ENCODE results near the gene OR56A1.
"Not testable (repeated sequence)": the region's sequence is repeated elsewhere in the genome, so short reads cannot be mapped to it uniquely, and the experiment has no call there.

Gene OR56A1

GRCh38 chr11:6030708-6031405 is at the start of gene OR56A1:
TSS of gene OR56A1 (minus strand) at chr11:6030758. CDS start at chr11:6027692, 3,066 bp downstream.
- no peak for DNase-seq

- no peak for DNase-seq
These were observed 48.9 kb upstream of the OR56A1 start for GRCh38 chr11:6079463-6079862.

GRCh38 chr11:6077723-6078122 is 47.2 kb upstream of the OR56A1 start:
- no peak for DNase-seq

- DNase-seq = not testable (repeated sequence)
These were observed 45.9 kb upstream of the OR56A1 start for GRCh38 chr11:6076443-6076842.

- no peak for DNase-seq
These were observed 36.9 kb upstream of the OR56A1 start for GRCh38 chr11:6067502-6067901.

GRCh38 chr11:6062691-6063358 is 32.3 kb upstream of the OR56A1 start:
- no peak for DNase-seq

- DNase-seq = no peak
These were observed 30.9 kb upstream of the OR56A1 start for GRCh38 chr11:6061475-6061874.

GRCh38 chr11:6057452-6057851 is 26.9 kb upstream of the OR56A1 start:
- no peak for DNase-seq

GRCh38 chr11:6055569-6055968 is 25.0 kb upstream of the OR56A1 start:
- no peak for DNase-seq

- no peak for DNase-seq
These were observed 21.8 kb upstream of the OR56A1 start for GRCh38 chr11:6052374-6052773.

- DNase-seq = no peak
These were observed 10.3 kb upstream of the OR56A1 start for GRCh38 chr11:6040874-6041273.

- DNase-seq = no peak
These were observed 3.1 kb downstream of the OR56A1 start for GRCh38 chr11:6027501-6027900.

GRCh38 chr11:6025056-6025455 is 5.5 kb downstream of the OR56A1 start:
- no peak for DNase-seq

- peak in 1 of 2 experiments; percentile 58 for DNase-seq
These were observed 7.6 kb downstream of the OR56A1 start for GRCh38 chr11:6022956-6023355.

- DNase-seq = no peak
These were observed 17.5 kb downstream of the OR56A1 start for GRCh38 chr11:6013042-6013441.

GRCh38 chr11:6012035-6012668 is 18.4 kb downstream of the OR56A1 start:
- no peak for DNase-seq

- no peak for DNase-seq
These were observed 23.7 kb downstream of the OR56A1 start, which contains the start of gene OR56A4 for GRCh38 chr11:6006846-6007245. TSS of gene OR56A4 (minus strand) at chr11:6006946. CDS start at chr11:6002992, 3,954 bp downstream.

GRCh38 chr11:6006395-6006794 is 24.2 kb downstream of the OR56A1 start:
- DNase-seq = no peak

- DNase-seq = no peak
These were observed 28.3 kb downstream of the OR56A1 start for GRCh38 chr11:6002202-6002699.

- no peak for DNase-seq
These were observed 35.8 kb downstream of the OR56A1 start for GRCh38 chr11:5994791-5995190.

- DNase-seq = peak in 1 of 2 experiments; percentile 23
These were observed 37.8 kb downstream of the OR56A1 start for GRCh38 chr11:5992604-5993251.

- DNase-seq = no peak
These were observed 38.4 kb downstream of the OR56A1 start for GRCh38 chr11:5992150-5992549.

- no peak for DNase-seq
These were observed 41.4 kb downstream of the OR56A1 start for GRCh38 chr11:5989203-5989602.
